Subcutaneous abdominal adipose tissue (tissue), 5 donors: ENCODE measurements around the gene POLR1A.
A peak's percentile ranks its signal among the peaks of the same experiment; 100 is the strongest.

Experiments used
- H3K27ac ChIP-seq: one replicate; pipeline ENCODE4 v1.7.0; 2013; ENCODE audit warnings: low read depth, mild to moderate bottlenecking, inconsistent platforms, low read length, moderate library complexity
- H3K27me3 ChIP-seq, 5 donors: one replicate each; pipeline ENCODE4 v1.7.0; 2013; ENCODE audit warnings: low read length in 5 of 5, inconsistent platforms in 1 of 5; ENCODE audit not compliant: control insufficient read depth in 5 of 5, insufficient read depth in 4 of 5
- H3K36me3 ChIP-seq, 5 donors: one replicate each; pipeline ENCODE4 v1.7.0; 2013; ENCODE audit warnings: low read length in 5 of 5; ENCODE audit not compliant: control insufficient read depth in 5 of 5, insufficient read depth in 5 of 5
- H3K4me1 ChIP-seq, 5 donors: one replicate each; pipeline ENCODE4 v1.7.0; 2013; ENCODE audit warnings: low read length in 5 of 5, mild to moderate bottlenecking in 3 of 5, moderate library complexity in 1 of 5; ENCODE audit not compliant: control insufficient read depth in 5 of 5, insufficient read depth in 5 of 5
- H3K4me3 ChIP-seq, 5 donors: one replicate each; pipeline ENCODE4 v1.7.0; 2013; ENCODE audit warnings: low read length in 5 of 5, low read depth in 1 of 5
- H3K9ac ChIP-seq, 5 donors: one replicate each; pipeline ENCODE4 v1.7.0; 2013; ENCODE audit warnings: low read length in 5 of 5, mild to moderate bottlenecking in 4 of 5, moderate library complexity in 3 of 5
- H3K9me3 ChIP-seq, 5 donors: one replicate each; pipeline ENCODE4 v1.7.0; 2013; ENCODE audit warnings: low read length in 5 of 5; ENCODE audit not compliant: control insufficient read depth in 5 of 5
- donor health status: healthy.
- donor health status: healthy.
- donor health status: healthy.
- donor health status: healthy.
- donor health status: healthy.

Gene POLR1A

DNA sequence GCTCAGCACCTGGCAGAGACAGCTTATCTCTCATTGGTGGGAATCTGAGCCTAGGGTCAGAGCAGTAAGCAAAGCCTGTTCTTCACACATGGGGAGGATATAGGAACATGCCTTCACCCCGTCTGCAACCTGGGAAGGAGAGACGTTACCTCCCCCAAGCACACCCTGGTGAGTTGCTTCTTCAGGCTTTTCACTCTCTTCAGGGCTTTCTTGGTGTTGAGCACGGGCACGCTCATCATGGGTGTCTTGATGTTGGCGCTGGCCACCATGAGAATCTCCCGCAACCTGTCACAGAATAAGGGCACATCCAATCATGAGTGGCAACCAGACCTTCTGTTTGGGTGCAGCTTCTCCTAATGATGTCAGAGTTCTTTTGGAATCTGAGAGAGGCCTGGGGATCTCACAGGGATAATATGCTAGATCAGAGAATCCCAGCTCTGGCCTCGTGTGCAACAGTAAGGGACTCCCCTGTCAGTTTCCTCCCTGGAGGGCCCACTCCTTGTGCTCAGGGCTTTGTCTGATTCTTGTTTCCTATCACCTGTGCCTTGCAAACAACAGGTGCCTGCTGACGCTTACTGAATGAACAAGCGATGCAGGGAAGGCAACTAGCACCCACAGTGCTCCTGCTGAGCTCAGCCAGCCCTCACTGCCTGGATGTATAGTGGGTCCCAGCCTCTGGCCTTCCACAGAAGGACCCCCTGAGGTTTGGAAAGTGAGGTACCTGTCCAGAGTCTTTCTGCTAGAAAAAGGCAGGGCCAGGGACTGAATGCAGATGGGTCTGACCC lies 66.3 kb downstream of the POLR1A start:
- no peak overlapping the region for H3K4me3 ChIP-seq
- peaks cover 0 to 61% (median 51%) of the 10 kb centered on the region in 5 donors for H3K36me3 ChIP-seq
- no peak overlapping the region for H3K9ac ChIP-seq
- H3K9me3 ChIP-seq = no peaks in the 10 kb centered on the region
- no peak overlapping the region for H3K27ac ChIP-seq
- no peaks in the 10 kb centered on the region for H3K27me3 ChIP-seq
- H3K4me1 ChIP-seq = peaks cover 24 to 48% (median 42%) of the 10 kb centered on the region in 5 donors

DNA sequence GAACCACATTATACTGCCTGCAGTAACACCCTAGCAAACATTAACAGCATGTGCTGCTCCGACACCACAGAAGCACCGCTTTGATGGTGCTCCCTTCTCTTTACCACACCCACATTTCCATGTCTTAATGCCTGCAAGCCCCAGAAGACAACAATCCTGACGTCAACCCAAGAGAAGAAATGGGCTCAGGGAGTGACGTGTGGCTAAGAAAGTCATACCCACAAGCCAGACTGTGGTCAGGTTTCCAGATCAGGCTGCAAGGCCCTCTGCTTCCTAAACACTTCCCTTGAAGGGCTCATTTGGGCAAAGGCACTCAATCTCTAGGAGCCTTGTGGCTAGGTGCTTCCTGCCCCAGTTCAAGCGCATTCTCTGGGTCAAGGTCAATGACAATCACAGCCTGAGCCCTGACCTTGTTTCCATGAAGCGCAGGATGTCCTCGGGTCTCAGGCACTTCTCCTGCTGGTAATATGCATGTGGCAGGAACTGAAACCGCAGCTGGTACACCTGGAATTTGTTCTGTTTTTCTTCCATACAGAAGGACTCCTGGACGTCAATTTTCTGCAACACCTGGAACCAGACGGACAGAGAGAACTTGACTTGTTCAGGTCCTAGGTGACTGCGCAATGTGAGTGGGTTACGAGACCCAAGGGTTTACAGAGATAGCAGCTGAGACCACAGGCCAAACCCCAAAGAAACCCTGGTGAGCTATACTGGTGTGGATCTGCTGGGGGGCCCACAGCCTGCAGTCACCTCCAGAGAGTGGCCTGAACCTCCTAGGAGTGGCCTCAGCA lies 67.2 kb downstream of the POLR1A start:
- H3K9ac ChIP-seq = peak overlapping the region in 1 of 5 donors; percentile 28
- peaks cover 0 to 61% (median 49%) of the 10 kb centered on the region in 5 donors for H3K36me3 ChIP-seq
- H3K4me3 ChIP-seq = no peak overlapping the region
- H3K27ac ChIP-seq = peak overlapping the region; percentile 81
- H3K27me3 ChIP-seq = no peaks in the 10 kb centered on the region
- no peaks in the 10 kb centered on the region for H3K9me3 ChIP-seq
- H3K4me1 ChIP-seq = peaks cover 24 to 48% (median 43%) of the 10 kb centered on the region in 5 donors

DNA sequence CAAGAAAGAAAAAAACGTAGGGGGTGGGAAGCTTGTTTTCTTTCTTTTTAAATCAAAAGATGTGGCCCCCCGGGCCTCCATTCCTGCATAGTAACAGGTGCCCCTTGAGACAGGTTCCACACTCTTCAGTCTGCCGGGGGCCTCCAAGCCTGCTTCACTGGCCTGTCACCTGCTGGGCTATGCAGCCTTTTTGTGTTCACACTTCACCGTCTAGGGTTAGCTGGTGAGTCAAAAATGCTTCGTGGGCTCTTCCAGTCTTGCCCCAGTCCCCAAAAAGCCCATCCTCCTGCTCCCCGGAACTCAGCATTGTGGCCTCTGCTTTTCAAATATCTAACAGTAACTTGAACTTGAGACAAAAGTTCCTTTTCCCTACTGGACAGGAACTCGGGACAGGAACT lies 67.9 kb downstream of the POLR1A start:
- H3K4me3 ChIP-seq = no peak overlapping the region
- peaks cover 0 to 61% (median 49%) of the 10 kb centered on the region in 5 donors for H3K36me3 ChIP-seq
- no peaks in the 10 kb centered on the region for H3K9me3 ChIP-seq
- peak overlapping the region; percentile 81 for H3K27ac ChIP-seq
- peak overlapping the region in 3 of 5 donors; percentile 2 to 28 (median 4) for H3K9ac ChIP-seq
- peaks cover 24 to 54% (median 49%) of the 10 kb centered on the region in 5 donors for H3K4me1 ChIP-seq
- no peaks in the 10 kb centered on the region for H3K27me3 ChIP-seq

DNA sequence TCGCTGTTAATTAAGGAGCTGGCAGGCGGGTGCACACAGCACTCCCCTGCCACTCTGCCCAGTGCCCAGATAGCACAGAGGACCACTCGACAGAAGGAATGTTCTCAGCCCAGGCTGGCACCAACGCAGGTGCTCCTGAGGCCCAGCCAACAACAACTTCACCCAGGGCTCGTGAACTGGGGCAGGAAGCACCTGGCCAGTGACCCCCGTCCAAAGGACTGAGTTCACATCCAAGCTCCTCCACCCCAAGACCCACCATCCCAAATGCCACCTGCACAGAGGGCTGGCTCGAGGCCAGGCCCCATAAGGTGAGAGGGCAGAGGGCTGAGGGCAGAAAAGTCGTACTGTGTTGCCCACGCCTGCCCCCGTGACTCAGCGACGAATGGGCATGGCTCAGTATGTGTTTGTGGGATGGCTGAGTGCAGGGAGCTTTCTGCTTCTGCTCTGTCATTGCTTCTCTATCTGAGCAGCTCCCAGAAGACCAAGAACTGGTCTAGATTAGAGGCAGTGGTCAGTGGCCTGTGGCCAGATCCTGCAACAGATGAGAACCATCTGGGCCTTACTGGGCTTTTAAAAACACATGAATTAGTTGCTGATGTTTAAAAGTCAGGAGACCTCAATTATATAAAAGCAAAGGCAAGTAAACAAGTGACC lies 68.4 kb downstream of the POLR1A start:
- H3K36me3 ChIP-seq = peaks cover 0 to 60% (median 49%) of the 10 kb centered on the region in 5 donors
- peak overlapping the region; percentile 81 for H3K27ac ChIP-seq
- peak overlapping the region in 2 of 5 donors; percentile 27 to 30 for H3K4me3 ChIP-seq
- no peaks in the 10 kb centered on the region for H3K27me3 ChIP-seq
- H3K9ac ChIP-seq = peak overlapping the region; percentile 2 to 56 (median 32)
- H3K4me1 ChIP-seq = peaks cover 24 to 55% (median 49%) of the 10 kb centered on the region in 5 donors
- no peaks in the 10 kb centered on the region for H3K9me3 ChIP-seq

DNA sequence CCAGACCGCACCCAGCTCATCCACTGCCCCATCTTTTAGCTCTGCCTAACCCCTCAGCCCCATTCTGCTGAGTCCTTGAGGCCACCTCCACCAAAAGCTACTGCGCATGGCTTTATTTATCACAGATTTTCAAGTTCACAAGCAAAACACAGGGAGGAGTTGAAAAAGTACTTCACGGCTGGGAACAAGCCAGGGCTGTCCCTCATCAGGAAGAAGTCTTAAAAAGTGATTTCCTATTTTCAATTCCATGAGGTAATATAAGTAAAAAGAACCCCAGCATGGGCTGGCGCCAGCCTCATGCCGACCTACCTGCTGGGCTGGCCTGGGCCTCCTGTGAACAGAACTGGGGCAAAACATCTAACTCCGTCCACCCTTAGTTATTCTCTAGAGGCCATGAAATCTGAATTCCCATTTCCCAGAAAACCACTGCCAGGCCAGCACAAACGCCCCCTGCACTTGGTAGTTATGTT lies 69.0 kb downstream of the POLR1A start:
- peaks cover 24 to 55% (median 49%) of the 10 kb centered on the region in 5 donors for H3K4me1 ChIP-seq

DNA sequence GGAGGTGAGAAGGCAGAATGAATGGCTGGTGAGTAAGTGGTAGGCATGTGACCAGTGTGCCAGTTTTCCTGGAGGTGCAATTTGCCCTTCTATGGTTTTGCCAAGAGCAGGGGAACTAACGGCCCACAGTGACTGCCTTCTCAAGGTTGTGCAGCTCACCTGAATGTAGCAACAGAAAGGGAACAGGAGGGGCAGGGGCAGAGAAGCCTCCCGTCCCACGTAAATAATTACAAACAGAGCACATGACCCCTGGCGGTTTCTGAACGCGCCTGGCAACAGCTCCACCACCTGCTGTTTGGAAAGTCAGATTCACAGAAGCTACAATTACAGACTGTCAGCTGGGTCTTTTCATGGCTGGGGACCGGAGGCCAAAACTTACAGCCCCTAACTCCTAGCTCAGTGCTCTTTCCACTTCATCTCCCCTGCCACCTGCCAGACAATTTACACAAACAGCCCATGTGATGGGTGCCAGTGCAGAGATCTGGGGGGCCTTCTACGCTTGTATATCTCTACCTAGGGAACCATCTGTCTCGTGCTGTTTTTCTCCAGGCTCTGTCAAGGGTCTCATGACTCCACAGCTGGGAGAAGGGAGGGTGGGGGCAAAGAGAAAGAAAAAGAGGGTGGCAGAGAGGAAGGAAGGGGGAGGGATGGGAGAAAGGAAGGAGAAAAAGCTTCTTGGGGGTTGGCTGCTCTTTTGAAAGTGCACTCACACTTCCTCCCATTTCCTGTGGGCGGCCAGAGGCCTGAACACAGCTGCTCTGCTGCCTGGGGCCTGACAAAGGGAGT lies 69.6 kb downstream of the POLR1A start:
- H3K27me3 ChIP-seq = no peaks in the 10 kb centered on the region
- H3K9me3 ChIP-seq = no peaks in the 10 kb centered on the region
- H3K9ac ChIP-seq = peak overlapping the region in 4 of 5 donors; percentile 4 to 33 (median 26)
- H3K4me3 ChIP-seq = peak overlapping the region in 1 of 5 donors; percentile 27
- H3K4me1 ChIP-seq = peaks cover 24 to 55% (median 49%) of the 10 kb centered on the region in 5 donors
- peak overlapping the region; percentile 81 for H3K27ac ChIP-seq
- peaks cover 0 to 62% (median 50%) of the 10 kb centered on the region in 5 donors for H3K36me3 ChIP-seq

More for the DNA sequence above, 69.0 kb downstream of the POLR1A start:
- Histone ChIP-seq H3K36me3 (peaks cover 0 to 62% (median 50%) of the 10 kb centered on the region in 5 donors), H3K27me3 (no peaks in the 10 kb centered on the region), H3K9ac (peak overlapping the region in 4 of 5 donors; percentile 32 to 56 (median 32)), H3K4me3 (peak overlapping the region in 2 of 5 donors; percentile 6 to 27), H3K27ac (peak overlapping the region; percentile 81), H3K9me3 (no peaks in the 10 kb centered on the region)

DNA sequence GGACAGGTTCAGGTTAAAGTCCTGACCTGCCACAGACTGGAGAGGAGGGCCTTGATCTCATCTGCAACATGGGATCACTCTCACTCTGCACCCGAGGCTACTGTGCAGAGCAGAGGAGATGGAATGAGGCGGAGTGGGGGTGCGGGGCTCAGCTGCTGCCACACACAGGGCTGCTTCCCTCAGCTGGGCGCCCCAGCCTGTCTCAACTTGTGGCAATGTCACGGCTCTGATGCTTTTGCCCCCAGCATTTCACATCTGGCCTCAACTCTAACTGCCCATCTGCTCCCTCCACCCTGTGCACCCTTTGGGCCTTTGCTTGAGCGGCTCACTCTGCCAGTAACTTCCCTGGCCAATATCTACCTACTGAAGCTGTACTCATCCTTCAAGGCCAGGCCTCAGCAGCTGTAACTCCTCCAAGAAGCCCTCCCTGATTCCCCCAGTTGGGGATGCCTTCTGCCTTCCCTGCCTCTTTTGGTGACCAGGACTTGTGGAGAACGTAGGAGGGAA lies 70.3 kb downstream of the POLR1A start:
- peak overlapping the region in 1 of 5 donors; percentile 33 for H3K9ac ChIP-seq
- no peaks in the 10 kb centered on the region for H3K9me3 ChIP-seq
- peaks cover 0 to 62% (median 51%) of the 10 kb centered on the region in 5 donors for H3K36me3 ChIP-seq
- H3K4me1 ChIP-seq = peaks cover 24 to 55% (median 49%) of the 10 kb centered on the region in 5 donors
- H3K27me3 ChIP-seq = no peaks in the 10 kb centered on the region
- no peak overlapping the region for H3K4me3 ChIP-seq
- peak overlapping the region; percentile 81 for H3K27ac ChIP-seq

DNA sequence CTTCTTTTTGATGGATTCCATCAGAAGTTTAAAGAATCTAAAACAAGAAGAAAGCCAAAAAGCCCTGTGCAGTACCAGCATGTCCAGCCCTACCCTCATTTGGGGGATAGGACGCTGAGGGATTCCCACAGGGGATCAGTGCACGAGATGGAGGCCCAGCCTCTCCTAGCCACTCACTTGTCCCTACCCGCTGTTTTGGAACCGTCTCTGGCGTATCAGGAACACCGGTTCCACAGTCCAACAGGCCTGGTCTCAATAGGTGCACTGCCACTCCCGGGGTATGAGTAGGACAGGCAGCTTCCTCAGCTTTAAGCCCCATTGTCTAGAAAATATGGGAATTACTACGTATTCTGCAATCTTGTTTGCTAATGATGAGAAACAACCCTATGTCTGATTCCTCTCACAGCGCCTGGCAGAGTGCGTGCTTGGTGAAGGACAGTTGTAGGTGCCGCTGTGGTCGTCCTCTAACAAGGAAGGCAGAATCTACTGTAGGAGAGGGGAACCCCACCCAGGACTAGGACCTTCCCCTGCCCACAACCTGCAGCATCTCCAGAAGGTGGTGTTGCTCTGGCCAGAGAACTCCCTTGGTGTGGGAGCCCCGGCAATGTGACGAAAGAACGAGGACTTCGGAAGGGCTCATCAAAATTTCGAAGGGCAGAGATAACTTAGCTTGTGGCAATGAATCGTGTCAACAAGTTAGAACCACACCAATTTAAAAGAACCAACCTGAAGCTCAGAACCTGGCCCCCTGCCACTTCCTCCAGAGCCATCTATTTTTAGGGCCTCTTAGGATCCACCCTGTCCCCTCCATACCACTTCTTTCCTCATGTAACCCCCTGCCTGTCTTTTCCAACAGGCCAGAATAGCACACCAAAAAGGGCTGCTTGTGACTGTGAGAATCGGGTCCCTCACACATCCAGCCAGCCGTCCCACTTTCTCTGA lies 71.7 kb downstream of the POLR1A start:
- Histone ChIP-seq H3K4me1 (peaks cover 20 to 52% (median 49%) of the 10 kb centered on the region in 5 donors), H3K4me3 (no peak overlapping the region), H3K9me3 (no peaks in the 10 kb centered on the region), H3K9ac (no peak overlapping the region), H3K27me3 (no peaks in the 10 kb centered on the region), H3K36me3 (peaks cover 0 to 61% (median 52%) of the 10 kb centered on the region in 5 donors), H3K27ac (no peak overlapping the region)
